ENCODE results near the gene MRO. TPM values are rescaled to one million over a fixed set of nuclear protein-coding genes. Genes with fewer than 3 reads are reported as not detected.
"Not testable (repeated sequence)": the region's sequence is repeated elsewhere in the genome, so short reads cannot be mapped to it uniquely, and the experiment has no call there.

Gene MRO
- total RNA-seq, 6 experiments from 2014 or later = 2.2 to 14.8 (median 2.7) TPM

- Histone ChIP-seq H3K27me3 (no peaks in the 10 kb centered on the region), H3K9me3 (no peaks in the 10 kb centered on the region), H3K4me3 (no peak overlapping the region), H3K27ac (no peak overlapping the region), H3K4me1 (peaks cover 0 to 9% (median 3%) of the 10 kb centered on the region in 4 donors), H3K36me3 (no peaks in the 10 kb centered on the region)
- TF ChIP-seq CTCF (IDR thresholded peaks at IDR 0.05) (no peak), POLR2A (IDR thresholded peaks at IDR 0.05) (no peak)
- WGBS (ENCODE audit: insufficient coverage, low coverage, low lambda C conversion rate, missing lambda C conversion rate) = 38% methylated on average over 2 of the region's 2 CpGs
- DNase-seq (no peak), ATAC-seq (peak; percentile 36 to 59 (median 52))
- intact Hi-C loops (cut with DNase I) = no loop called here
Measured at GRCh38 chr18:50862401-50862800, 42.6 kb upstream of the MRO start.

DNA sequence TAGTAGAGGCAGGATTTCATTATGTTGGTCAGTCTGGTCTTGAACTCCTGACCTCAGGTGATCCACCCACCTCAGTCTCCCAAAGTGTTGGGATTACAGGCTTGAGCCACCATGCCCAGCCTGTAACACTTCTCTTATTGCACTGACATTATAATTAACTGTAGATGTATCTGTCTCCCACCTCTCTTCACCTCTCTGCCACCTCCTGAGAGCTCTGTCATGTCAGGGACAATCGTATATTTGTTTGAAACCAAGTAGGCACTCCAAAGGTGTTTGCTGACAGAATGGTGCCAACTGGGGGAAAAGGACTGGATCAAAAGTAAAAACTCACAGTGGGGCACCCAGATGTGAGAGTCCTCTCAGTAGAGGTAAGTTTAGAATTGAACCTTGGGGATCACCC lies 41.8 kb upstream of the MRO start:
- 85% methylated on average over 1 of the region's 1 CpG for WGBS (ENCODE audit: insufficient coverage, low coverage, low lambda C conversion rate, missing lambda C conversion rate)
- no peak overlapping the region for H3K27ac ChIP-seq
- no peak for DNase-seq

DNA sequence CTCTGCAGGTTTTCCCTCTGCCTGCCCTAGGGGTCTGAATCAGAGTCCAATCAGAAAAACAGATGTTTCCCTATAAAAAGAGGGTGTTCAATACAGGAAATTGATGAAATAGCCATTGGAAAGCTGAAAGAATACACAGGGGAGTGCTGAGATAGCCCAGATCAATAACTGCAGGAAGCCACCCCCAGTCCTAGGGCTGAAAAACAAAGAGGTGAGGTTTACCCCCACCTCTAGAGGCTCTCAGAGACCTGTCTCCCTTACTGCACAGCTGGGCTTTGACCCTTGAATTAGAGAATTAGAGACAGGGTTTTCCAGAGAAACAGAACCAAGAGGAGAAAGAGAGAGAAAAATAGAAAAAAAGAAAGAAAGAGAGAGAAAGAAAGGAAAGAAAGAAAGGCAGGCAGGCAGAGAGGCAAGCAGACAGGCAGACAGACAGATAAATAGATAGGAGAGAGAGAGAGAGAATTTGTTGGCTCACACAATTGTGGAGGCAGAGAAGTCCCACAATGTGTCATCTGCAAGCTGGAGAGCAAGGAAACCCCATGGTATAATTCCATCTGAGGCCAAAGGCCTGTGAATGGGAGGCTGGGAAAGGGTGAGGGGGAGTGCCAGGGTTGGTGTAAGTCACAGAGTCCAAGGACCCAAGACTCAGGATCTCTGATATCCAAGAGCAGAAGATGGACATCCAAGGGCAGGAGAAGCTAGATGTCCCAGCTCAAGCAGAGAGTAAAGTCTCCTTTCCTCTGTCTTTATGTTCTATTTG lies 40.2 kb upstream of the MRO start:
- no peak for TF ChIP-seq CTCF (IDR thresholded peaks at IDR 0.05)
- no peak for TF ChIP-seq POLR2A (IDR thresholded peaks at IDR 0.05)
- Histone ChIP-seq H3K27me3 (no peaks in the 10 kb centered on the region), H3K27ac (no peak overlapping the region), H3K36me3 (no peaks in the 10 kb centered on the region), H3K4me3 (no peak overlapping the region), H3K9me3 (no peaks in the 10 kb centered on the region), H3K4me1 (peaks cover 0 to 10% (median 3%) of the 10 kb centered on the region in 4 donors)
- no peak for ATAC-seq
- no peak for DNase-seq
- intact Hi-C loops (cut with DNase I) = no loop called here

More for the DNA sequence above, 41.8 kb upstream of the MRO start:
- Histone ChIP-seq H3K9me3 (no peaks in the 10 kb centered on the region), H3K4me1 (peaks cover 0 to 9% (median 3%) of the 10 kb centered on the region in 4 donors), H3K4me3 (no peak overlapping the region), H3K27me3 (no peaks in the 10 kb centered on the region), H3K36me3 (no peaks in the 10 kb centered on the region)
- no peak for ATAC-seq
- TF ChIP-seq POLR2A (IDR thresholded peaks at IDR 0.05) (no peak), CTCF (IDR thresholded peaks at IDR 0.05) (no peak)
- intact Hi-C loops (cut with DNase I) = no loop called here

DNA sequence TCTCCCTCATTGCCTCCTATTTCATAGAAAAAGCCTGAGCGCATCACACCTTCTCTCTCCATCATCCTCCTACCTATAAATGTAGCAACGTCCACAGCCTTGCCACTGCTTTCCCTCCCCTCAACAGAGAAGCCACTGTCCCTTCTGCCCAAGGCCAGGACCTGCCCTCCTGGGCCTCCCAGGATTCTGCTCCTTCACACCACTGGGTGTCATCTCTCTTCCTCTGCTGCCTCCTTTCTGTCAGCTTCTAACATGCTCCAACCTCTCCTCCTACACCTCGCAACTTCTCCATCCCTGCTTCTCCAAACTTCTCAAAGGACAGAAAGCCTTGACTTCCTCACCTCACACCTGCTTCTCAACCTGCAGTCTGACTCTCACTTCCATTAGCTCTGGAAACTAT lies 37.9 kb upstream of the MRO start:
- Histone ChIP-seq H3K27ac (no peak overlapping the region), H3K4me1 (peaks cover 0 to 23% (median 5%) of the 10 kb centered on the region in 4 donors), H3K4me3 (no peak overlapping the region), H3K9me3 (no peaks in the 10 kb centered on the region), H3K36me3 (no peaks in the 10 kb centered on the region), H3K27me3 (no peaks in the 10 kb centered on the region)
- no peak for TF ChIP-seq CTCF (IDR thresholded peaks at IDR 0.05)
- ATAC-seq (no peak), DNase-seq (no peak)
- 71% methylated on average over 3 of the region's 3 CpGs for WGBS (ENCODE audit: insufficient coverage, low coverage, low lambda C conversion rate, missing lambda C conversion rate)
- intact Hi-C loops (cut with DNase I) = no loop called here

DNA sequence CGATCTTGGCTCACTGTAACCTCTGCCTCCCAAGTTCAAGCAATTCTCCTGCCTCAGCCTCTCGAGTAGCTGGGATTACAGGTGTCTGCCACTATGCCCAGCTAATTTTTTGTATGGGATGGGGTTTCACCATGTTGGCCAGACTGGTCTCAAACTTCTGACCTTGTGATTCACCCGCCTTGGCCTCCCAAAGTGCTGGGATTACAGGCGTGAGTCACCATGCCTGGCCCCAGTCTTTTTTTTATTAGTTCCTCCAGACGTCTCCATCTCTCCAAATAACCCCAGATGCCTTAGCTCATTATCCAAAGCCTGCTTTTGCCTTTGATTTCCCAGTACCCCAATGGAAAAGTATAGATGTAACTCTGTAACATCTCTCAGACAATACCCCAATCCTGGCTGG lies 37.4 kb upstream of the MRO start:
- intact Hi-C loops (cut with DNase I); H3K4me3 ChIP-seq; H3K9me3 ChIP-seq; H3K27ac ChIP-seq; H3K36me3 ChIP-seq; H3K27me3 ChIP-seq; DNase-seq; ATAC-seq: not testable (repeated sequence)
- peaks cover 0 to 23% (median 5%) of the 10 kb centered on the region in 4 donors for H3K4me1 ChIP-seq
- 70% methylated on average over 3 of the region's 5 CpGs for WGBS (ENCODE audit: insufficient coverage, low coverage, low lambda C conversion rate, missing lambda C conversion rate)

Data from right lobe of liver (tissue), 6 donors.